ENCODE data around the gene KIF26B. TPM values are rescaled to one million over a fixed set of nuclear protein-coding genes. Genes with fewer than 3 reads are reported as not detected.
"Not testable (repeated sequence)": the region's sequence is repeated elsewhere in the genome, so short reads cannot be mapped to it uniquely, and the experiment has no call there.

Gene KIF26B
- total and polyA plus RNA-seq, 2 of the 4 experiments (the other 2 are of a cell fraction), result 0.53 to 0.54 TPM

- DNase-seq; H2AK9ac ChIP-seq (replicated peaks; ENCODE audit: low read depth, low read length, poor library complexity); H3K79me1 ChIP-seq (ENCODE audit: low read depth in 1 of 2, low read length in 2 of 2); CTCF ChIA-PET; H3K9me3 ChIP-seq (ENCODE audit: control insufficient read depth, insufficient read depth, low read length); H3K9ac ChIP-seq (ENCODE audit: low read depth, low read length); POLR2A ChIA-PET (ENCODE audit: unreplicated experiment); H3K4me2 ChIP-seq (ENCODE audit: low read depth, low read length); H3K27ac ChIP-seq (ENCODE audit: insufficient read depth, low read length); H2BK20ac ChIP-seq (ENCODE audit: low read depth, low read length); H4K5ac ChIP-seq (ENCODE audit: low read depth, low read length); H3K18ac ChIP-seq (ENCODE audit: low read depth, low read length); intact Hi-C loops (cut with micrococcal nuclease); H2AK5ac ChIP-seq (ENCODE audit: low read depth, low read length); H2BK120ac ChIP-seq (ENCODE audit: low read depth, low read length); H3K56ac ChIP-seq (ENCODE audit: extremely low read depth, insufficient read depth, low read length); in situ Hi-C loops (cut with MboI; ENCODE audit: low sequenced_read_pairs); H4K8ac ChIP-seq (ENCODE audit: low read depth in 2 of 2, low read length in 2 of 2); H2BK15ac ChIP-seq (ENCODE audit: low read depth, low read length); H3K4me1 ChIP-seq (ENCODE audit: control insufficient read depth, insufficient read depth, low read length); H3K14ac ChIP-seq (replicated peaks; ENCODE audit: low read depth, low read length); H4K91ac ChIP-seq (ENCODE audit: insufficient read depth, low read depth, low read length); H3K36me3 ChIP-seq (ENCODE audit: control insufficient read depth, insufficient read depth, low read length); H3K23ac ChIP-seq (ENCODE audit: low read depth, low read length); H3K4ac ChIP-seq (ENCODE audit: low read depth, low read length); H4K20me1 ChIP-seq (ENCODE audit: insufficient read depth, low read length); H3K27me3 ChIP-seq (ENCODE audit: control insufficient read depth, insufficient read depth, low read length); BruUV-seq (replicated peaks); H3K4me3 ChIP-seq (ENCODE audit: insufficient read depth, low read depth, low read length); dilution Hi-C loops (cut with HindIII; ENCODE audit: low sequenced_read_pairs, unreplicated experiment); H2AFZ ChIP-seq (replicated peaks; ENCODE audit: low read length, poor library complexity); H3K9me1 ChIP-seq (ENCODE audit: insufficient read depth, low read length); ATAC-seq (ENCODE audit: low read depth); H2BK5ac ChIP-seq (ENCODE audit: low read depth, low read length, poor library complexity, severe bottlenecking): not testable (repeated sequence)
- WGBS, 2 experiments (ENCODE audit: extremely low coverage in 2 of 2, insufficient read length in 1 of 2), result 100% methylated on average over 2 of the region's 2 CpGs; no CpG with 5 or more reads in 1 of the 2 experiments
Measured at GRCh38 chr1:245323765-245324164, 169.0 kb downstream of the KIF26B start.

Data from IMR-90 (cell line).